ENCODE results near the gene DHRSX.
"Not testable (repeated sequence)": the region's sequence is repeated elsewhere in the genome, so short reads cannot be mapped to it uniquely, and the experiment has no call there.

The DHRSX gene

GRCh38 chrX:2507904-2508627, 7.3 kb upstream of the DHRSX start:
- no peak overlapping the region for H3K4me3 ChIP-seq (ENCODE audit: insufficient read length, low read depth)
- no peak for DNase-seq (ENCODE audit: low read depth, low spot score)
- H3K27me3 ChIP-seq (ENCODE audit: insufficient read depth, insufficient read length): no peaks in the 10 kb centered on the region
- no peak overlapping the region for H3K9ac ChIP-seq (ENCODE audit: insufficient read length, low read depth)
- H3K4me1 ChIP-seq (ENCODE audit: insufficient read depth, insufficient read length): no peaks in the 10 kb centered on the region
- no peak for TF ChIP-seq SUZ12 (IDR thresholded peaks at IDR 0.05; ENCODE audit: extremely low read depth, insufficient read depth, insufficient read length)
- no peak for TF ChIP-seq ZNF274 (IDR thresholded peaks at IDR 0.05; ENCODE audit: low read depth, low read length)
- TF ChIP-seq YY1 (IDR thresholded peaks at IDR 0.05; ENCODE audit: insufficient read depth, insufficient read length): no peak
- no peaks in the 10 kb centered on the region for H3K9me3 ChIP-seq (ENCODE audit: insufficient read depth, low read length)
- H3K36me3 ChIP-seq (ENCODE audit: insufficient read depth, insufficient read length, low read length): no peaks in the 10 kb centered on the region

DNA sequence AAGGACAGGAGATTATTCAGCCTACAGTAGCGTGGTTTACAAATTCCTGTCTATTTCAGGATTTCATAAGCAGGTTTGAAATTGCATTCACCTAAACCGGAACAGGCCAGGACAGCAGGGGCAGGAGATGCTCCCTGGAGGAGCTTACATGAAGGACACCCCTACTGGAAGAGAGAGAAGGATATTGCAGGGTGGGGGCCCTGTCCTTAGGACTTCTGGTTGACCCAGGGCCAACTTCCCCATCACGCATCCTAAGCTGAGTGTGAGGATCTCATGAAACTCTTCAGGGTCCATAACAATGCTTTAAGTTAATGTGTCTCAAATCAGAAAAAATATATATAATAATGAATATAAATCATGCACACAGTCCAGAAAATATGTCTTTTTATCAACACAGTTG, 6.4 kb upstream of the DHRSX start:
- DNase-seq (ENCODE audit: low read depth, low spot score): no peak
- H3K9ac ChIP-seq (ENCODE audit: insufficient read length, low read depth): no peak overlapping the region
- no peaks in the 10 kb centered on the region for H3K4me1 ChIP-seq (ENCODE audit: insufficient read depth, insufficient read length)
- H3K4me3 ChIP-seq (ENCODE audit: insufficient read length, low read depth): no peak overlapping the region
- H3K9me3 ChIP-seq (ENCODE audit: insufficient read depth, low read length): no peaks in the 10 kb centered on the region
- no peaks in the 10 kb centered on the region for H3K36me3 ChIP-seq (ENCODE audit: insufficient read depth, insufficient read length, low read length)
- H3K27me3 ChIP-seq (ENCODE audit: insufficient read depth, insufficient read length): no peaks in the 10 kb centered on the region
- TF ChIP-seq ZNF274 (IDR thresholded peaks at IDR 0.05; ENCODE audit: low read depth, low read length): no peak
- no peak for TF ChIP-seq SUZ12 (IDR thresholded peaks at IDR 0.05; ENCODE audit: extremely low read depth, insufficient read depth, insufficient read length)
- no peak for TF ChIP-seq YY1 (IDR thresholded peaks at IDR 0.05; ENCODE audit: insufficient read depth, insufficient read length)

DNA sequence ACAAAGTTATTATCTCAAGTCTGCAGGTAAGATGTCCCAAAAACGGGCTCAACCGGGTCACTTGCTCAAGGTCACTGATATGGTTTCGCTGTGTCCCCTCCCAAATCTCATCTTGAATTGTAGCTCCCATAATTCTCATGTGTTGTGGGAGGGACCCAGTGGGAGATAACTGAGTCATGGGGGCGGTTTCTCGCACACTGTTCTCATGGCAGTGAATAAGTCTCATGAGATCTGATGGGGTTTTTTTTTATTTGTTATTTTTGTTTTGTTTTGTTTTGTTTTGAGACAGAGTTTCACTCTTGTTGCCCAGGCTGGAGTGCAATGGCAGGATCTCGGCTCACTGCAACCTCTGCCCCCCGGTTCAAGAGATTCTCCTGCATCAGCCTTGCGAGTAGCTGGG, 4.6 kb upstream of the DHRSX start:
- not testable (repeated sequence) for H3K36me3 ChIP-seq (ENCODE audit: insufficient read depth, insufficient read length, low read length); H3K27me3 ChIP-seq (ENCODE audit: insufficient read depth, insufficient read length); H3K9me3 ChIP-seq (ENCODE audit: insufficient read depth, low read length); DNase-seq (ENCODE audit: low read depth, low spot score); H3K4me3 ChIP-seq (ENCODE audit: insufficient read length, low read depth); H3K9ac ChIP-seq (ENCODE audit: insufficient read length, low read depth); H3K4me1 ChIP-seq (ENCODE audit: insufficient read depth, insufficient read length)

DNA sequence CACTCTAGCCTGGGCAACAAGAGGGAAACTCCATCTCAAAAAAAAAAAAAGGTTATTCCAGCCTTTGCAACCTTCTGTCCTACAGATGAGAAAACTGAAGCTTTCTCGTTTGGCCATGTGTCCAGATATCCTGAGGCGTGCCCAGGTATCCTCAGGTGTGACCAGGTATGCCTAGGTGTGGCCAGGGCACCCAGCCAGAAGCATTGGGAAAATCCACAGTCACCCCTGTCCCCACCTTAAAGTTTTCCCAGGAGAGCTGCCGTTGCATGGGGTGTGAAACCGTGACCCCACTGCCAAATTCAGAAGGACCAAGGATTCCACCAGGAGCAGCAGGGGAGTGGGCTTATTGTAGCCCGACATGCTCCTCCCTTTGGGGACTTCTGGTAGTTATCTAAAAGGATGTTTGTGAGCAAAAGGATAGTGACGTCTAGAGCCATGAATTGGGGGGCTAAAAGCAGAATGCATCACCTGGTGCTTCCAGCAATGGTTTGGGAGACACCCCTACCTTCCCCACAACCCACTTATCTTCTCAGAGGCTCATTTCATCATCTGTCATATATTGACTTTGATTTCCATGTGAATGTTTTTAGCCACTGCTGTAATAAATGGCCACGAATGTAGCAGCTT, 4.0 kb upstream of the DHRSX start:
- no peak overlapping the region for H3K4me3 ChIP-seq (ENCODE audit: insufficient read length, low read depth)
- H3K27me3 ChIP-seq (ENCODE audit: insufficient read depth, insufficient read length): no peaks in the 10 kb centered on the region
- TF ChIP-seq SUZ12 (IDR thresholded peaks at IDR 0.05; ENCODE audit: extremely low read depth, insufficient read depth, insufficient read length) (no peak), ZNF274 (IDR thresholded peaks at IDR 0.05; ENCODE audit: low read depth, low read length) (no peak), YY1 (IDR thresholded peaks at IDR 0.05; ENCODE audit: insufficient read depth, insufficient read length) (no peak)
- H3K9ac ChIP-seq (ENCODE audit: insufficient read length, low read depth): no peak overlapping the region
- H3K4me1 ChIP-seq (ENCODE audit: insufficient read depth, insufficient read length): no peaks in the 10 kb centered on the region
- no peak for DNase-seq (ENCODE audit: low read depth, low spot score)
- no peaks in the 10 kb centered on the region for H3K36me3 ChIP-seq (ENCODE audit: insufficient read depth, insufficient read length, low read length)
- no peaks in the 10 kb centered on the region for H3K9me3 ChIP-seq (ENCODE audit: insufficient read depth, low read length)

- TF ChIP-seq ZNF274 (IDR thresholded peaks at IDR 0.05; ENCODE audit: low read depth, low read length): no peak
- no peak for TF ChIP-seq SUZ12 (IDR thresholded peaks at IDR 0.05; ENCODE audit: extremely low read depth, insufficient read depth, insufficient read length)
- no peak for TF ChIP-seq YY1 (IDR thresholded peaks at IDR 0.05; ENCODE audit: insufficient read depth, insufficient read length)
- Histone ChIP-seq H3K9me3 (ENCODE audit: insufficient read depth, low read length) (no peaks in the 10 kb centered on the region), H3K27me3 (ENCODE audit: insufficient read depth, insufficient read length) (no peaks in the 10 kb centered on the region), H3K36me3 (ENCODE audit: insufficient read depth, insufficient read length, low read length) (peaks cover 4% of the 10 kb centered on the region), H3K9ac (ENCODE audit: insufficient read length, low read depth) (no peak overlapping the region), H3K4me1 (ENCODE audit: insufficient read depth, insufficient read length) (no peaks in the 10 kb centered on the region), H3K4me3 (ENCODE audit: insufficient read length, low read depth) (no peak overlapping the region)
- DNase-seq (ENCODE audit: low read depth, low spot score): no peak
Measured at GRCh38 chrX:2503591-2504500, 3.1 kb upstream of the DHRSX start.

GRCh38 chrX:2502668-2503519, 2.1 kb upstream of the DHRSX start:
- H3K9ac ChIP-seq (ENCODE audit: insufficient read length, low read depth): no peak overlapping the region
- no peaks in the 10 kb centered on the region for H3K4me1 ChIP-seq (ENCODE audit: insufficient read depth, insufficient read length)
- no peak for DNase-seq (ENCODE audit: low read depth, low spot score)
- H3K36me3 ChIP-seq (ENCODE audit: insufficient read depth, insufficient read length, low read length): peaks cover 7% of the 10 kb centered on the region
- no peaks in the 10 kb centered on the region for H3K9me3 ChIP-seq (ENCODE audit: insufficient read depth, low read length)
- H3K4me3 ChIP-seq (ENCODE audit: insufficient read length, low read depth): no peak overlapping the region
- no peaks in the 10 kb centered on the region for H3K27me3 ChIP-seq (ENCODE audit: insufficient read depth, insufficient read length)
- TF ChIP-seq ZNF274 (IDR thresholded peaks at IDR 0.05; ENCODE audit: low read depth, low read length) (no peak), SUZ12 (IDR thresholded peaks at IDR 0.05; ENCODE audit: extremely low read depth, insufficient read depth, insufficient read length) (no peak), YY1 (IDR thresholded peaks at IDR 0.05; ENCODE audit: insufficient read depth, insufficient read length) (no peak)
